SU-DHL-6 (cell line): ENCODE measurements around the gene AP3S1.

Experiments
- H2AFZ ChIP-seq: fragments of 200-600 bp; sonication (generic); 2 replicates; pipeline ENCODE4 v1.6.1; 2014; ENCODE audit warnings: low read depth, mild to moderate bottlenecking, moderate library complexity, mixed read lengths, antibody characterized with exemption, low read length; ENCODE audit not compliant: severe bottlenecking
- H3F3A ChIP-seq: fragments of 200-600 bp; shearing (Covaris generic); 2 replicates; pipeline ENCODE4 v1.6.0; 2016; ENCODE audit warnings: antibody characterized with exemption, mild to moderate bottlenecking; ENCODE audit not compliant: insufficient read depth
- H3K27ac ChIP-seq: fragments of 200-600 bp; sonication (generic); 2 replicates; pipeline ENCODE4 v1.5.1; 2016; ENCODE audit warnings: low read depth, mild to moderate bottlenecking, low read length, moderate library complexity, mixed read lengths
- H3K27me3 ChIP-seq: fragments of 200-600 bp; sonication (generic), shearing (Covaris generic); 2 replicates; pipeline ENCODE4 v1.6.0; 2014; ENCODE audit warnings: mild to moderate bottlenecking, low read length
- H3K36me3 ChIP-seq: fragments of 200-600 bp; sonication (generic); 2 replicates; pipeline ENCODE4 v1.6.1; 2014; ENCODE audit warnings: mild to moderate bottlenecking, low read length, mixed read lengths
- H3K4me2 ChIP-seq: fragments of 300-600, 200-600 bp; shearing (Covaris generic), sonication (generic); 2 replicates; pipeline ENCODE4 v1.6.0; 2014; ENCODE audit warnings: low read length, low read depth, mild to moderate bottlenecking; ENCODE audit not compliant: poor library complexity, severe bottlenecking
- H3K4me3 ChIP-seq: fragments of 200-600 bp; sonication (generic); 2 replicates; pipeline ENCODE4 v1.5.1; 2014; ENCODE audit warnings: antibody characterized with exemption, low read length, mild to moderate bottlenecking, mixed read lengths; ENCODE audit not compliant: insufficient read depth, poor library complexity, severe bottlenecking
- H3K79me2 ChIP-seq: fragments of 200-600 bp; sonication (generic); 2 replicates; pipeline ENCODE4 v1.6.1; 2014; ENCODE audit warnings: mild to moderate bottlenecking, low read length, moderate library complexity; ENCODE audit not compliant: insufficient read depth
- H3K9ac ChIP-seq: fragments of 200-600 bp; sonication (generic); 2 replicates; pipeline ENCODE4 v1.7.0; 2014; ENCODE audit warnings: mild to moderate bottlenecking, low read length
- H3K9me2 ChIP-seq: fragments of 200-600 bp; sonication (generic); replicated peaks from 2 replicates; pipeline ENCODE4 v1.6.1; 2014; ENCODE audit warnings: low read length; ENCODE audit not compliant: insufficient read depth
- H3K9me3 ChIP-seq: fragments of 200-600 bp; sonication (generic); 2 replicates; pipeline ENCODE4 v1.6.1; 2014; ENCODE audit warnings: low read length, mixed read lengths; ENCODE audit not compliant: insufficient read depth
- H4K20me1 ChIP-seq: fragments of 200-600 bp; sonication (generic); 2 replicates; pipeline ENCODE4 v1.6.1; 2014; ENCODE audit warnings: low read depth, mild to moderate bottlenecking, antibody characterized with exemption, low read length, moderate library complexity, mixed read lengths
- CTCF ChIP-seq: fragments of 200-600 bp; sonication (generic); IDR thresholded peaks from one replicate; pipeline ENCODE4 v1.5.1; 2017; ENCODE audit warnings: antibody characterized with exemption, mild to moderate bottlenecking, low read length, moderate library complexity; ENCODE audit not compliant: insufficient read depth, poor library complexity, severe bottlenecking
- EZH2phosphoT487 ChIP-seq: fragments of 200-600 bp; sonication (generic), shearing (Covaris generic); conservative IDR thresholded peaks from 2 replicates; pipeline ENCODE4 v1.6.1; 2018; ENCODE audit warnings: mild to moderate bottlenecking, antibody characterized with exemption, low read length, moderate library complexity, mixed read lengths

AP3S1 gene

GRCh38 chr5:115961381-115962238 lies 119.9 kb downstream of the AP3S1 start:
- H2AFZ ChIP-seq = no peak overlapping the region
- TF ChIP-seq CTCF = no peak
- TF ChIP-seq EZH2phosphoT487 = no peak
- no peak overlapping the region for H3K4me3 ChIP-seq
- H4K20me1 ChIP-seq = no peaks in the 10 kb centered on the region
- no peak overlapping the region for H3K9ac ChIP-seq
- no peaks in the 10 kb centered on the region for H3K36me3 ChIP-seq
- H3K9me3 ChIP-seq = no peaks in the 10 kb centered on the region
- H3K4me2 ChIP-seq = no peak overlapping the region
- no peaks in the 10 kb centered on the region for H3K27me3 ChIP-seq
- no peaks in the 10 kb centered on the region for H3K9me2 ChIP-seq
- no peaks in the 10 kb centered on the region for H3F3A ChIP-seq
- H3K27ac ChIP-seq = no peak overlapping the region
- H3K79me2 ChIP-seq = no peaks in the 10 kb centered on the region

- H4K20me1 ChIP-seq = no peaks in the 10 kb centered on the region
- no peak within 1 kb of the TSS for H3K27ac ChIP-seq
- H3K4me2 ChIP-seq = no peak within 1 kb of the TSS
- H2AFZ ChIP-seq = no peak within 1 kb of the TSS
- H3K36me3 ChIP-seq = no peaks in the 10 kb centered on the region
- H3K27me3 ChIP-seq = no peaks in the 10 kb centered on the region
- H3K4me3 ChIP-seq = no peak within 1 kb of the TSS
- H3K9me2 ChIP-seq = no peaks in the 10 kb centered on the region
- no peak within 1 kb of the TSS for H3K9ac ChIP-seq
- H3K79me2 ChIP-seq = no peaks in the 10 kb centered on the region
- H3K9me3 ChIP-seq = no peaks in the 10 kb centered on the region
- H3F3A ChIP-seq = no peaks in the 10 kb centered on the region
- TF ChIP-seq CTCF (no peak), EZH2phosphoT487 (no peak)
Measured at GRCh38 chr5:115962239-115962564, 120.5 kb downstream of the AP3S1 start, which contains the start of gene LVRN. LVRN (plus strand) TSS chr5:115962475; CDS start chr5:115962618, 143 bp downstream.

GRCh38 chr5:115962565-115963402 lies 121.0 kb downstream of the AP3S1 start:
- Histone ChIP-seq H2AFZ (no peak overlapping the region), H3K36me3 (no peaks in the 10 kb centered on the region), H3K4me2 (no peak overlapping the region), H3K9me2 (no peaks in the 10 kb centered on the region), H4K20me1 (no peaks in the 10 kb centered on the region), H3K79me2 (no peaks in the 10 kb centered on the region), H3K9ac (no peak overlapping the region), H3F3A (no peaks in the 10 kb centered on the region), H3K4me3 (no peak overlapping the region), H3K9me3 (no peaks in the 10 kb centered on the region), H3K27ac (no peak overlapping the region), H3K27me3 (no peaks in the 10 kb centered on the region)
- no peak for TF ChIP-seq EZH2phosphoT487
